Right renal cortex interstitium (tissue), 3 donors: ENCODE results near the gene SMAP1. TPM values are rescaled to one million over a fixed set of nuclear protein-coding genes. Genes with fewer than 3 reads are reported as not detected.

ENCODE experiments used
- DNase-seq, 3 donors: peaks; one replicate each; pipeline ENCODE4 v3.0.0-alpha.2; 2013; ENCODE audit warnings: low read depth in 3 of 3, low spot score in 2 of 3
- polyA plus RNA-seq, 3 donors: library from polyadenylated mRNA; unstranded; fragments of 120-200 nt; gene quantifications; one replicate each; pipeline ENCODE4 v1.2.1, GENCODE V29; 2013; ENCODE audit not compliant: insufficient read length in 3 of 3

The SMAP1 gene
- 10 to 100 TPM; 31.5 to 33.0 (median 32.8) TPM for polyA plus RNA-seq

DNA sequence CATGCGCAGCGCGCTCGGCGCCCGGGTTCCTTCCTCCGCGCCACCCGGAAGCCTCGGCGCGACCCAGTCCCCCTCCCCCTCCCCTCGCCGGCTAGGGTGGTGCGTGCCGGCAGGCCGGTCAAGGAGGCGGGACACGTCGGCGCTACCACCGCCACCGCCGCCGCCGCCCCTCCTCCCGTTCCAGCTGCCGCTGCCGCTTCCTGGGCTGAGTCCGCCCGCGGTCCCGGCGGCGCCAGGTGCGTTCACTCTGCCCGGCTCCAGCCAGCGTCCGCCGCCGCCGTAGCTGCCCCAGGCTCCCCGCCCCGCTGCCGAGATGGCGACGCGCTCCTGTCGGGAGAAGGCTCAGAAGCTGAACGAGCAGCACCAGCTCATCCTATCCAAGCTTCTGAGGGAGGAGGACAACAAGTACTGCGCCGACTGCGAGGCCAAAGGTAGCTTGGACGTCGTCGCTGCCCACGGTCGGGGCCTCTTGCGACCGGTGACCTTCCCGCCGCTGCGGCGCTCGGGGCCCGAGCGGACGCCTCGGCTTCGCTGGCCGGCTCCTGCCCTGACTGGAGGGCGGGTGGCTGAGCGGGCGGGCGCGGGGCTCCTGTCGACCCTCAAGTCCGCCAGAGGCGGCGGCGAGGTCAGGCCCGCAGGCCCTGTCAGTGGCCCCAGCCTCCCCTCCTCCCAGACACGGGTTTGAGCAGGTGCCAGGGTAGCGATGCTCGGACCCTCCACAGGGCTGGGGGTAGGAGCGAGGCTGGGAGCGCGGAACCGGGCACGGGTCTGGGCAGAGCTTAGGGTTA, at the start of gene SMAP1:
Gene SMAP1 (plus strand): TSS at position 173 of the 788 bp plus-strand sequence. CDS start 141 bp downstream, at position 314.
- peak in 2 of 3 donors; percentile 78 to 85 for DNase-seq

DNA sequence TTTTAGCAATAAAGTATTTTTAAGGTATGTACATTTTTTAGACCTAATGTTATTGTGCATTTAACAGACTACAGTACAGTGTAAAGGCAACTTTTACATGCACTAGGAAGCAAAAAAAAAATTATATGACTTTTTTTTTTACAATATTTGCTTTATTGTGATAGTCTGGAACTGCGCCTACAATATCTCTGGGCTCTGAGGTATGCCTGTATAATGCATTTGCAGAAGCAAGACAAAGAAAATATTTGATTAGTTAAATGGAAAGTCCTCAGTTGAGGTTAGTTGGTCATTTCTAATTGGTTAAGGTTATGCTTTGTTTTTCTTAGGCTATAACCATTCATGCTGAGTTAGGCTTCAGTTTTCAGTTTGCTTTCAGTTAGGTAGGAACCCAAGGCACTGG, 46.9 kb upstream of the SMAP1 start:
- no peak for DNase-seq

- no peak for DNase-seq
These were observed 45.2 kb upstream of the SMAP1 start for GRCh38 chr6:70622461-70622860.

DNA sequence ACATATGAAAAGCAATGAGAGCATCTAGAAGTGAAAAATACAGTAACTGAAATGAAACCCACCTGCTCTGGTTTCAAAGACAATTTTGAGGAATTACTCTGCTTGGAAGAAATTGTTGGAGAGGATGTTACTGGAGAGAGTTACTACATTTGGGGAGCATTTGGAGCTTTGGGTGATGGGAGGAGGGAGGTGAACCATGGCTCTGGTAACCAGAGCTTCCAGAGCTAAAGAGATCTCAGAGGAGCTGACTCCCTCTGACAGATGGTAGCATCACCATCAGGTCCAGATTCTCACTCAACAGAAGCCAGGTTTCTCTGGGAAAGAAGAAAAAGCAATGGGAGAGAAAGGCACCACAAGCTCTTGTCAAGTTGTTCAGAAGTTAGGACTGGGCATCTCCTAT, 42.2 kb upstream of the SMAP1 start:
- no peak for DNase-seq

DNA sequence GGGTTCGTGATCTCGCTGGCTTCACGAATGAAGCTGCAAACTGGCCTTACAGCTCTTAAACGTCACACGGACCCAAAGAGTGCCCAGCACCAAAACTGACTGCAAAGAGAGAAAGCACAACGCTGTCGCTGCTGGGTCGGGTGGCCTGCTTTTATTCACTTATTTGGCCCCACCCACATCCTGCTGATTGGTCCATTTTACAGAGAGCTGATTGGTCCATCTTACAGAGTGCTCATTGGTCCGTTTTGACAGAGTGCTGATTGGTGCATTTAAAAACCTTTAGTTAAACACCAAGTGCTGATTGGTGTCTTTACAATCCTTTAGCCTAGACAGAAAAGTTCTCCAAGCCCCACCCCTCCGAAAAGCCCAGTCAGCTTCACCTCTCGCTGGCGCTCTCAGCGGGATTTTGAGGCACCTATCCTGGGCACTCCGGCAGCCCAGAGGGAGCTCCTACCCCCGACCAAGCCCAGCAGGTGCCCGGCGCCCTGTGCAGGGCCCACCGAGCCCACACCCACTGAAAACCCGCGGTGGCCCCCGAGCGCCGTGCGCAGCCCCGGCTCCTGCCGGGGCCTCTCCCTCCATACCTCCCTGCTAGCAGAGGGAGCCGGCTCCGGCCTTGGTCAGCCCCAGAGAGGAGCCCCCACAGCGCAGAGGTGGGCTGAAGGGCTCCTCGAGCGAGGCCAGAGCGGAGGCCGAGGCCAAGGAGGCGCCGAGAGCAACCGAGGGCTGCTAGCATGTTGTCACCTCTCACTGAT, 40.0 kb upstream of the SMAP1 start:
- no peak for DNase-seq

GRCh38 chr6:70629929-70630328, 37.8 kb upstream of the SMAP1 start:
- DNase-seq = no peak

DNA sequence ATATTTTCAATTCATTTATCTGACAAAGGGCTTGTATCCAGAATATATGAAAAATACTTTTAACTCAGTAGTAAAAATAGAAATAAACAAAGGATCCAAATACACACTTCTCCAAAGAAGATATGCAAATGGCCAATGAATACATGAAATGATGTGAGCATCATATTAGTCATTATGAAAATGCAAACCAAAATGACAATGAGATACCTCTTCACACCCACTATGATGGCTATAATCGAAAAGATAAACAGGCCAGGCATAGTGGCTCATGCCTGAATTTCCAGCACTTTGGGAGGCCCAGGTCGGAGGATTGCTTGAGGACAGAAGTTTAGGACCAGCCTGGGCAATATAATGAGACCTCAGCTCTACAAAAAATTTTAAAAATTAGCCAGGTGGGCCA, 33.8 kb upstream of the SMAP1 start:
- DNase-seq = no peak

- DNase-seq = no peak
These were observed 31.1 kb upstream of the SMAP1 start for GRCh38 chr6:70636596-70636995.

GRCh38 chr6:70638468-70638867, 29.2 kb upstream of the SMAP1 start:
- DNase-seq = no peak

- DNase-seq = no peak
These were observed 16.3 kb upstream of the SMAP1 start for GRCh38 chr6:70651326-70651905.

GRCh38 chr6:70652216-70652615, 15.5 kb upstream of the SMAP1 start:
- DNase-seq = no peak

DNA sequence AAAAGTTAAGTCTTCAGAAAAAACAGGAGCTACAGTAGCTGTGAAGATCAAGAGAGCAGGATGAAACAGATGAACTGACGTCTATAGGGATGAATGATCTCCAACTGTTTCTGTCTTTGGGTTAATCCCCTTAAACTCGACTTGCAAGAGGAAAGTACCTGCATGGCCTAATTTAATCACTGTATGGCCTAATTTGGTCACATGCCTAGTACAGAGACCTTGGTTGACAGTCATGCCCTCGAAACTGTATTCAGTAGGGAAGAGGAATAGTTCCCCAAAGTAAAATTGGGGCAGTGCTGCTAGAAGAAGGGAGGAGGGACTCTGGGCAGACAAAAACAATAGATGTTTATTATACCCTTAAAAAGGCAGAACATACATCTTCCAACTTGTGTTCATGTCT, 10.0 kb upstream of the SMAP1 start:
- DNase-seq = no peak

GRCh38 chr6:70663881-70664466, 3.7 kb upstream of the SMAP1 start:
- no peak for DNase-seq

GRCh38 chr6:70666706-70667105, 977 bp upstream of the SMAP1 start:
- DNase-seq = no peak

GRCh38 chr6:70667256-70667710, 400 bp upstream of the SMAP1 start:
- DNase-seq = no peak

DNA sequence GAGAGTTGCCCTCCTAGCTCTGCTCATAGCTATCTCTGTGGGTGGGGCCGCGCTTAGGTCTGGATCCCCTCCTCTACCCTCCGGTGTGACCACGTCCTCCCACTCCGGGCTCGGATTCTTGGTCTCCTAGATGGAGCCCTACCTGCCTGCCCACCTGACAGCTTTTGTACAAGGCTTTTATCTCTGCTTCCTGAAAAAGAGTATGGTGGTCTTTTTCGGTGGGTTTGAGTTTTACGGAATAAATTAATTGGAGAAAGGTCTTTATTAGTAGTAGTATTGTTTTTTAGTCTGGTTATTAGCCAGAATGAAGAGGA, 773 bp downstream of the SMAP1 start:
- no peak for DNase-seq

DNA sequence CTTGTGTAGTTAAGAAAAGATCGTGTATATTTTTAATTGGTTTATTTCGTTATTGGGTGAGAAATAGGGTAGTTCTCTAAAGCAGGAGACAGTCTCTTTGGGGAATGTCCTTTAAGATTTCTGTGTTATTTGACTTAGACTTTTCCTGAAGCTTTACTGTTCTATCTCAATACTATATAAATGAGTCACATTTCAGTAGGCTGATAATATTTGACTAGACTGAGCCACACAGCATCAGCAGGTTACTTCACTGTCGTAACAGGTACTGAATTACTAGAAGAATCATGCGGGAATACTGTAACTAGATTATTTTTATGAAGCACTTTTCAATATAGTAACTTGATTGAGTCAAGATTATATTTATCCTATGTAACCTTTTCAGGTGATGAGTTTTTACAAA, 1.4 kb downstream of the SMAP1 start:
- no peak for DNase-seq

DNA sequence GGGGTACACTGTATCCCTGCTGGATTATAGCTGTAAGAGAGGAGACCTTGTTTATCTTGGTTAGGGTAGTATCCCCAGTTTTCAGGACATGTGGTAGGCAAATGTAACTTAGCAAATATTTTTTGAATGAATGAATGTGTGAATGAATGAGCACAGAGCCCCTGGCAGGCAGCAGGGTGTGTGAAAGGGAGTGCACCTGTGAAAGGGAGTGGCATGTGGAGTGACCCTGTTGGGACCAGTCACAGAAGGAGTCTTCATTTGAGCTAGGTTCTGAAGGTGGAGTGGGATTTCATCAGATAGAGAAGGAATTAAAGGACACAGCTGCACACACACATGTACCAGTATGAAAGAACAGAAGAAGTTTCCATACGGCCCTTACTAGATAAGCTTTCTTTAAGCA, 4.9 kb downstream of the SMAP1 start:
- DNase-seq = no peak

- no peak for DNase-seq
These were observed 5.4 kb downstream of the SMAP1 start for GRCh38 chr6:70673054-70673453.

DNA sequence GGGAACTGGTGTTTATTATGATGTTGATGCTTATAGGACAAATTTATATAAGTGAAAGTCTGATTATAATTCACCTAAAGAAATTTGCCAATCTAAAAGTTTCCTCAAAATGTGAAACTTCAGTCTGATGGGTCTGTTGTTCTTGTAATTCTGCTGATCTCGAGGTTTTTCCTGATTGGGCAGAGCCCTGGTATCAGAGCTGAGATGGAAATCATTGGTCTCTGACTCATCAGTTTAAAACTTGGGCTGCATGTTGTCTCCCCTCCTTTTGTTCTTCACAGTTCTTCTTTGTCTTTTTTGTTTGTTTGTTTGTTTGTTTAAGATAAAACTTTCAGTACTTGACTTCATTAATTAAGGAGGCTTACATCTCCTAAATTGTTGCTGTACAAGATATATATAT, 5.9 kb downstream of the SMAP1 start:
- DNase-seq = no peak

- DNase-seq = no peak
These were observed 8.1 kb downstream of the SMAP1 start for GRCh38 chr6:70675822-70676221.
